NCI-H226 (cell line): ENCODE measurements around the gene ZFTA.
"Not testable (repeated sequence)": the region's sequence is repeated elsewhere in the genome, so short reads cannot be mapped to it uniquely, and the experiment has no call there.

ENCODE experiments used
- DNase-seq: peaks from one replicate; pipeline ENCODE4 v3.0.0-alpha.2; 2015

Gene ZFTA

DNA sequence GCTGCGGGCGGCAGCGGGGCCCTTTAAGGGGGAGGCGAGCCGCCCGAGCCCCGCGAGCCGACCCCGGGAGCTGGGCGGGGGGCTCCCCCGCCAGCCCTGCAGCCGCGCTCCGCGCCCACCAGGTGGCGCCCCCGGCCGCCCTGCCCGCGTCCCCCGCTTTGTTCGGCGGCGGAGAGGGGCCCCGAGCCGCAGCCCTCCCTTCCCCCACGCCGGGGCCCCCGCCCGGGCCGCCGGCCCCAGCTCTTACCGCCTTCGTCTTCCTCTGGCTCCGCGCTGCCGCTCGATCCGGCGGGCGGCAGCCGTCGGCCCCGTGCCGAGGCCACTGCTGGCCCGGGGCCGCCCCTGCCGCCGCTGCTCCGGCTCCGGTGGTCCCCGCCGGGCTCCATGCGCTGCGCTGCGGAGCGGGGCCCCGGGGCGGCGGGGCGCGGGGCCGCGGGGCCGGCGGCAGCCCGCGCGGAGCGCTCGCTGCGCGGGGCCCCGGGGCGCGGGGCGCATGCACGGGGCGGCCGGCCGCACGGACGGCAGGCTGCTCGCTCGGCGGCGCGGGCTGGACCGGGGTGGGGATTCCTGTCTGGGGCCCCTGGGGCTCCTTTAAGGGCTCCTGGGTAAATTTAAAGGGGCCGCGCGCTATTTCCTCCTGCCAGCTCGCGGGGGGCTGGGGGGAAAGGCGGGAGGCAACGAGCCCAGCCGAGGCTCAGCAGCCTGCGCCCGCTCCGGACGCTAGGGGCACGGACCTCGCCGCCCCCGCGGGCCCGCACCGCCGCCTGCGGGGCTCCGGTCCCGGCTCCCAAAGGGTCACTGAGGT, at the start of gene ZFTA:
TSS of gene ZFTA (minus strand) at position 539 of the 805 bp plus-strand sequence. CDS start at position 386, 153 bp downstream.
- peak; percentile 39 for DNase-seq

DNA sequence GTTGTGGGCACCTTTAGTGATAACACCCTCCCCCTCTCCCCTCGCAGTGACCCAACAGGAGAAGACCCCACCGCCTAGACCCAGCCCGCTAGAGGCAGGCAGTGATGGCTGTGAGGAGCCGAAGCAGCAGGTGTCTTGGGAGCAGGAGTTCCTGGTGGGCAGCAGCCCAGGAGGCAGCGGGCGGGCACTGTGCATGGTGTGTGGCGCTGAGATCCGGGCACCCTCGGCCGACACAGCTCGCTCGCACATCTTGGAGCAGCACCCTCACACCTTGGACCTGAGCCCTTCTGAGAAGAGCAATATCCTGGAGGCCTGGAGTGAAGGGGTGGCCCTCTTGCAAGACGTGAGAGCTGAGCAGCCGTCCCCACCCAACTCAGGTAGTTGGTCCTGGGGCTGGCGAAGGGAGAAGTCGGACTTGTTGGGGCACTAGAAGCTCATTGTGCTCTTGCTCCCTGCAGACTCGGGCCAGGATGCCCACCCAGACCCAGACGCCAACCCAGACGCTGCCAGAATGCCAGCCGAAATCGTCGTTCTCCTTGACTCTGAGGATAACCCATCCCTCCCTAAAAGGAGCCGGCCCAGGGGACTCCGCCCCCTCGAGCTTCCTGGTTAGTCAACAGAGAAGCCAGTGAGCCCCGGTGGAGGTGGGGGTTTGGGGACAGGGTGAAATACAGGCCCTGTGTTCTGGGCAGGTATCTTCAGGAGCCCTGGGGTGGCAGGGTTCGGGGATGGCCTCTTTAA, 49.4 kb upstream of the ZFTA start:
- DNase-seq = no peak

DNA sequence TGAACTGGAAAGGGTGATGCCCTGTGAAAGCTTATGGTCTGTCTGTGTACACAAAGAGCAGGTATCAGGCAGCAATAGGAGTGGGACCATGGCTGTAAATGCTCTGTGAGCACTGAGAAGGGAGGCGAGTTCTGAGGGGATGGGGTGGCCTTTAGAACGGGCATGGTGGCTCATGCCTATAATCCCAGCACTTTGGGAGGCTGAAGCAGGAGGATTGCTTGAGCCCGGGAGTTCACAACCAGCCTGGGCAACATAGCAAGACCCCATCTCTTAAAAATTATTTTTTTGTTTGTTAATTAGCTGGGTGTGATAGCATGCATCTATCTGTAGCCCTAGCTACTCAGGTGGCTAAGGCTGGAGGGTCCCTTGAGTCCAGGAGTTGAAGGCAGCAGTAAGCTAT, 48.2 kb upstream of the ZFTA start:
- no peak for DNase-seq

DNA sequence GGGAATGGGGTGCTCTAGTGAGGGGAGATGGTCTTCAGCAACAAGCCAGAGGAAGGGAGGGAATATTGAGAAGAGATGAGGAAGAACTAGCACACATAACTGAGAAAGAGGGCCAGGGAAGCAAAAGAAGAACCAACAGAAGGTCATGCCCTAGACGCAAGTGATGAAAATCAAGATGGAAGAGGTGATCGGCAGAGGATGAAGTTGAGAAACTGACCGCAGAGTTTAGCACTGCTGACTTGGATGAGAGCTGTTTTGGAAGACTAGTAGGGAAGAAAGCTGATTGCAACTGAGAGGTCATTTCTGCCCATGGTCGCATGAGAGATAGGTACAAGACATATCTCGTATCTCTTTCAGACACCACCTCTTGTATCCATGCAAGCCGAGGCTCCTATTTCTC, 47.6 kb upstream of the ZFTA start:
- no peak for DNase-seq

DNA sequence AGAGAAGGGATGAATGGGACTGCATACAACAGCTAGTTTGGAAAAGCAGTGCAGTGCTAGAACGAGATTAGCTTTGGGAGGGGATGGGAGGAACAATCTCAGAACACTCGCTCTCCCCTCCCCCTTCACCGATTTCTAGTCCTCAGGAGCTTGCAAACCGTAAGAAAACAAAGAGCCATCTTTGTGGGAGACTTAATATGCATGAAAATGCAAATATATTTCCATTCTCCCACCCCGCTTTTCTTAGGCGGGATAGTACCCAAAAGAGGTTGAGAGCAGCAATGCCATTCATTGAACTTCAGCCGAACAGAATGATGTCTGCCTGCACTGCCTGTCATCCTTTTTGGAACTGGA, 45.8 kb upstream of the ZFTA start:
- DNase-seq = no peak

DNA sequence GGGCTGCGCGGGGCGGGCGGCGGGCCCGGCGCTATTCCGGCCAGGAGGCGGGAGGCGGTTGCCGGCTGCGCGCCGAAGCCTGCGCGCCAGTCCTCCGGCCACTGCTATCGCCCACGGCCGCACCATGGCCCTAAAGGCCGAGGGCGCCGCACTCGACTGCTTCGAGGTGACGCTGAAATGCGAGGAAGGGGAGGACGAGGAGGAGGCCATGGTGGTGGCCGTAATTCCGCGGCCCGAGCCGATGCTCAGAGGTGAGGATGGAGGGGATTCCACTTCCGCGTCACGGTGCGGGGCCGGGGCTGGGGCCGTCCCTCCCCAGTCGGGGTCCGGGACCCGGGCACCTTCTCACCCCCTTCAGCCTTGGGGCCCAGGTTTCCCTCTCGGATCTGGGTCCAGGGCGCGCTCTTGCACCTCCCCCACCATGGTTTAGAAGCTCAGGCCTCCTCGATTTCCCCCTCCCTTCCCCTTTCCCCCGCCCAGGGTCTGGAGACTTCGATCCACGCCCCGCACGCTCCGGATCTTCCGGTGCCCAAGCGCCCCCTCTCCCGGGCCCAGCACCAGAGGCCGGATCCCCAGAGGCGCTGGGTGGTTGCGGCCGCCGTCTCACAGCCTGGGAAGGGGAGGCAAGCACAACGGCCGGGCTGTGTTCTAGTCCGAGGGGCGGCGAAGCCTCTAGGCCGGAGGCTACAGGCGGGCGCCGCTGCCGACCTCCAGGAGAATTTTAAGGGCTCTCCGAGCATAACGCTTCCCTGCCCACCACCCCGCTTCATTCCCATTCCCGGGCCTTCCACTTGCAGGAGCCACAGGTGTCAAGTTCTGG, 45.2 kb upstream of the ZFTA start:
- peak; percentile 12 for DNase-seq

DNA sequence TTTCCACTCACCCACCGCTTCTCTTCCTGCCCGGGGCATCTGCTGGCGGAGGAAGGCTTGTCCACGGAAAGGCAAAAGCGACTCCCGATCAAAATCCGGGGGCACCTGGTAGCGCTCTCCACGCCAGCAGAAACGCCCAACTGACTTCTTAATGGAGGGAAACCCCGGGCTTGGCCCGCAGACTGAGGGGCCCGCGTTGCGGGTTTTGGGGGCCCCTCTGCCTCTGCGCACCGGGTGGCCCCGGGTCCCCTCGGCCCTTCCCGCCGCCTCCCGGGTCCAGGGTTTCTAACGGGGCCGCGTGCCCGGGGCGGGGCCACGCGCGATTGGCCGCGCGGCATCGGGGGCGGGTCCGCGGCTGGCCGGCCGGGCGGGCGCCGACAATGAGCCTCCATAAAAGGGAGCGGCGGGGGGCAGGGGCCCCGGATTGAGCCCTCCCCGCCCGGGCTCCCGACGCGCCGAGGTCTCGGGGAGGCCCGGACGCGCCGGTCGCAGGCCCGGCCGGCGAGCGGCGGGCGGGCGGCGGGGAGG, 44.5 kb upstream of the ZFTA start, which contains the start of gene SPINDOC:
TSS of gene SPINDOC (plus strand) at position 422 of the 528 bp plus-strand sequence. CDS start 231 bp downstream, outside the sequence.
- DNase-seq = peak; percentile 58

DNA sequence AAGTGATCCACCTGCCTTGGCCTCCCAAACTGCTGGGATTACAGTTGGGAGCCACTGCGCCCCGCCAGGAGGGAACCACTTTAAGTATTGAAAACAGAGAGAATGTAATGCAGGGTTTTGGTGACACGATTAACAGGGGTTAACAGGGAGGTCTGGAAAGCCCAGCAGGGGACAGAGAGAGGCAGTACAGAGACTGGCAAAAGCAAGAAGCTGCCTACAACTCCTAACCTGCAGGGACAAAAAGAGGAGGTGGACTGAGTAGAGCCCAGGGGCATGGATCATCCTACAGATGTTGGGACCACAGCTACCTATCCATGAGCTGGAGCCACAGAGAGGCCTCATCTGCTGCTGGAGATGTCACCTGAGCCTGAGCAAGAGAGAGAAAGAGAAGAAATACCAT, 42.9 kb upstream of the ZFTA start:
- no peak for DNase-seq

DNA sequence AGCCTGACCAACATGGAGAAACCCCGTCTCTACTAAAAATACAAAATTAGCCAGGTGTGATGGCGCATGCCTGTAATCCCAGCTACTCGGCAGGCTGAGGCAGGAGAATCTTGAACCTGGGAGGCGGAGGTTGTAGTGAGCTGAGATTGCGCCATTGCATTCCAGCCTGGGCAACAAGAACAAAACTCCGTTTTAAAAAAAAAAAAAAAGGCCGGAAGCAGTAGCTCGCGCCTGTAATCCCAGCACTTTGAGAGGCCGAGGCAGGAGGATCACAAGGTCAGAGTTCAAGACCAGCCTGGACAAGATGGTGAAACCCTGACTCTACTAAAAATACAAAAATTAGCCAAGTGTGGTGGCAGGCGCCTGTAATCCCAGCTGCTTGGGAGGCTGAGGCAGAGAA, 41.8 kb upstream of the ZFTA start:
- not testable (repeated sequence) for DNase-seq

DNA sequence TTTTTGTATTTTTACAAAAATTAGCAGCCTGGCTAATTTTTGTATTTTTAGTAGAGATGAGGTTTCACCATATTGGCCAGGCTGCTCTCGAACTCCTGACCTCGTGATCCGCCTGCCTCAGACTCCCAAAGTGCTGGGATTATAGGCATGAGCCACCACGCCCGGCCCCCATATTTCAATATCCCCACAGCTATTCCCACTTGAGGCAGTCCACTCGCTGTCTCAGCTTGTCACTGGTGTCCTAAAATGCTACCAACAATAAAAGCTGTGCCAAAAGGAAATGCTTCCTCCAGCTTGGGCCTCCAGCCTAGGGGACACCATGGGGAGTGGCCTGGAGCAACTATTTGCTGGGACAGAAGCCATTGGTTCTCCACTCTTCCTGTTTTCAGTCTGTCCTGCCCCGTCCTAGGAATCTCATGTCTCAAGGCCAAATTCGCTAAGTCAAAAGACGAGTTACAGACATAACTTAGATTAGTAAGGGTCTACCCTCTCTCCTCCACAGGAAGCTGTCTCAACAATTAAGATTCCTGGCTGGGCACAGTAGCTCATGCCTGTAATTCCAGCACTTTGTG, 37.4 kb upstream of the ZFTA start:
- DNase-seq = peak; percentile 25

DNA sequence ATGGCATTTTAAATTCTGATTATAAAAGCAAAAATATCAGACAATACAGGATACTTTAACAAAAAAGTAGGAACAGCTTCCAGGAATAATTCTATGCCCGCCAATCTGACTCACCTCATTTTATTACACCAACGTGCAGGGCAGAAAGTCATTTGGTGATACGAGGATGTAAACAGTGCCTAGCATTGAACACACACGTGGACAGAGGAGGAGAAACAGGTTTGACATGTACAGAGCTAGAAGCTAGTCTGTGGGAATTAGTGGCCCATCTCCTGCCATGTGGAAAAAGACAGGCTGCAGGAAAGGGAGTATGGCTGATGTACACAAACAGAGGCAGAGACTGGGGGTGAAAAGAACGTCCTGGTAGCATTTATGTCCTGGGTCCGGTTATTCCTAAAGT, 35.7 kb upstream of the ZFTA start:
- DNase-seq = no peak

DNA sequence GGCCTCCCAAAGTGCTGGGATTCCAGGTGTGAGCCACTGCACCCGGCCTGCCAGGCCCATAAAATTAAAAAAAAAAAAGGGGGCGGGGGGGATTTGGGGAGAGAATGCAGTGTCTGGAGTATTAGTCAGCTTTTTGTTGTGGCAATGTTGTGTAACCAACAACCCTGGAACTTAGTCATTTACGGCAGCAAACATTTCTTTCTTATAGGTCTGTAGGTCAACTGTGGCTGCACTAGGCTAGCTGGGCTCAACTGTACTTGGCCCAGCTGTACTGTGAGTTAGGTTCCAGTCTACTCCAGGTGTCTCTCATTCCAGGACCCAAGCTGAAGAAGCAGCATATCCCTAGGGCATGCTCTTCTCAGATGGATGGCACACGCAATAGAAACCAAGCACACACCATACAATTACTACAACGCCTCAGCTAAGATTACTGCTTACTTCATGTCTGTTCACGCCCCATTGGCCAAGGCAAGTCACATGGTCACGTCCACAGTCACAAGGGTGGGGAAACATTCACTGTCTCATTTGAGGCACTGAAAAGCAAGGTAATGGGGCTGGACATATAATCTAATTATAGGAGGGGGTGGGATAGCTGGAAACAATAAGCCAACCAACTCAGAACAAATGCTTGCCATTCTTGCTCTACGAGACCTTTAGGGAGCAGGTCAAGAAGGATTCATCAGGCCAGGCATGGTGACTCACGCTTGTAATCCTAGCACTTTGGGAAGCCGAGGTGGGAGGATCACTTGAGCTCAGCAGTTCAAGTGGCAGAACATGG, 34.3 kb upstream of the ZFTA start:
- DNase-seq = peak; percentile 30

DNA sequence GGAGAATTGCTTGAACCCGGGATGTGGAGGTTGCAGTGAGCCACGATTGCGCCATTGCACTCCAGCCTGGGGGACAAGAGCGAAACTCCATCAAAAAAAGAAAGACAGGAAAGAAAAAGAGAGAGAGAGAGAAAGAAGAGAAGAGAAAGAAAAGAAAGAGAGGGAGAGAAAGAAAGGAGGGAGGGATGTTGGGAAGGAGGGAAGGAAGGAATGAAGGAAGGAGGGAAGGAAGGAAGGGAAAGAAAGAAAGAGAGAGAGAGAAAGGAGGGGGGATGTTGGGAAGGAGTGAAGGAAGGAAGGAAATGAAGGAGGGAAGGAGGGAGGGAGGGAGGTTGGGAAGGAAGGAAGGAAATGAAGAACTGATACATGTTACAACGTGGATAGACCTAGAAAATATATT, 32.3 kb upstream of the ZFTA start:
- no peak for DNase-seq

DNA sequence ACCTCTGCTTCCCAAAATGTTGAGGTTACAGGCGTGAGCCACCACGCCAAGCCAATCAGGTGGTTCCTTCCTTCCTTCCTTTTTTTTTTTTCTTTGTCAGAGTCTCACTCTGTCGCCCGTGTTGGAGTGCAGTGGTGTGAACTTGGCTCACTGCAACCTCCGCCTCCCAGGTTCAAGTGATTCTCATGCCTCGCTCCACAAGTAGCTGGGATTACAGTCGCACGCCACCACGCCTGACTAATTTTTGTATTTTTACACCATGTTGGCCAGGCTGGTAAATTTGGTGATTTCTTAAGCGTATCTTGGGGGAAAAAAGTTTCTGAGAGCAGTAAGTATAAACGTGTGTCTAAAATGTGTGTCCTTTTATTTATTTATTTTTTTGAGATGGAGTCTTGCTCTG, 26.5 kb upstream of the ZFTA start:
- no peak for DNase-seq

DNA sequence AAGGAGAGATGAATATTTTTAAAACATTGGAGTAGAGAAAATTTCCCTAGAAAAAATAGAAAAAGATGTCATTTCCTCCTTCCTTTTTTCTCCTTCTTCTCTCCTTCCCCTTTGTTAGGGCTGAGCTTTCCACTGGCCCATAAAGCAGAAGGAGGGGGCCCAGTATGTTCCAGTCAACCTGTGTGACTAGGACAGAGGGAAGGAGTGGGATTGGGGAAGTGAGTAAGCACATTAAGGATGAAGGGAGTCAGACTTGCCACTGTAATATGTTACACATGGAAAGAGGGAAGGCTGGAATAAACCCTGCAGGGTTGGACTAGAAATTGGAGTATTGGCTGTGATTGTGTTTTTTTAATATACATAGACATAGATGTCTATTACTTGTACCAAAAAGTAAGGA, 24.6 kb upstream of the ZFTA start:
- no peak for DNase-seq

DNA sequence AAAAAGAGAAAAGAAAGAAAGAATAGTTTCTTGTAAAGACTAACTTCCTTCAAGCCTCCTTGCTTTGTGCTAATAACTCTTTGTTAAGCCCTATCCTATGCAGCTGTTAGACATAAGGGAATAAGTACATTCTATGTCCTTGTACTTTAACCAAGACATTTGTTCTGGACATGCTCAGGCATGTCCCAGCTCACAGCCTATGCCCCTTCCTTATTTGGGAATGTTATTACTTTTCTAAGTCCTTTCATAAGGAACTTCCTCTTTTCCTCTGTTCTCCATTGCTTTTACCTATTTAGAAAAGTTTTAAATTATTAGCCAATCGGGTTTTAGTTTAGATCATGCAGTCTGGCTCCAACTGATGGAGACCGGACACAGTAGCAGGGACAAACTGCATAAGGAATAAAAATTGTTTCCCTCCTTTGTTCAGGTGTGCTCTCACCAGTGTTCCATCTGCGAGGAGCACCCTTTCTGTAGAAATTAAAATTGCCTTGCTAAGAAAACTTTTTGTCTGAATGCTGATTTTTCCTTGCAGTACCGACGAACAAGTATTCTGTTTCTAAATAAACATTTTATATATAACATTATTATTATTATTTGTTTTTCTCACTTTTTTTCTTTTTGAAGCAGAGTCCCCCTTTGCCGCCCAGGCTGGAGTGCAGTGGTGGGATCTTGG, 23.1 kb upstream of the ZFTA start:
- no peak for DNase-seq

DNA sequence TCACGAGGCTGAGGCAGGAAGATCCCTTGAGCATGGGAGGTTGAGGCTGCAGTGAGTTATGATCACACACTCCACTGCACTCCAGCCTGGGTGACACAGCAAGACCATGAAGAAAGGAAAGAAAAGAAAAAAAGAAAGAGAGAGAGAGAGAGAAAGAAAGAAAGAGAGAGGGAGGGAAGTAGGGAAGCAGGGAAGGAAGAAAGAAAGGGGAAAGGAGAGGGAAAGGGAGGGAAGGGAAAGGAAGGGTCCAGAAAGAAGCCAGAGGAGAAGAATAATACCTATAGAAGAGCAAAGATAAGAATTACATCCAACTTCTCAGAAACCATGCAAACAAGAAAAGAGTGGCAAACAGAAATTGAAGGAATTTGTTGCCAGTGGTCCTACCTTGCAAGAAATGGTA, 17.2 kb upstream of the ZFTA start:
- no peak for DNase-seq

DNA sequence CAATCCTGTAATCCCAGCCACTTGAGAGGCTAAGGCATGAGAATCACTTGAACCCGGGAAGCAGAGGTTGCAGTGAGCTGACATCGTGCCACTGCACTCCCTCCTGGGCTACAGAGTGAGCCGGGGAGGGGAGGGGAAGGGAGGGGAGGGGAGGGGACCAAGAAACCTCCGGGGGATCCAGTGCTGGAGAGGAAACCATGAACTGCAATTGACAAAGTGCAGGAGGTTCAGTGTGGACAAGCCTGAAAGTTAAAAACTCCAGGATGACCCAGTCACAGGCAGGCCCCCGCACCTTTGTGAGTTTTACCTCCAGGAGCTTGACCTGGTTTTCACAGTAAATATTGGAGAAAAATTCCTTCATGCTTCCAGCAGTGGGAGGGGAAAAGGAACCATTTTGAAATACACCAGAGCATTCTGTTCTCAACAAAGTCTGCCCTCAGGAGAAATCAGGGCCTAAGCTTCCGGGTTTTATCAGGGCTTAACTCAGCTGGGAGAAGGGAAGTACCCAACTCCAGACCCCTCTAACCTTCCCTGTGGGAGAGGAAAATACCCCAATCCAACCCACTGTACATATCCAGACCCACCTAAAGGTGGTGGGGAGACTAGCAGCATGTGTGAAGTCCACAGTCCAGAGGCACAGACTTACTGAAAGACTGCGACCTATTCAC, 15.5 kb upstream of the ZFTA start:
- no peak for DNase-seq

DNA sequence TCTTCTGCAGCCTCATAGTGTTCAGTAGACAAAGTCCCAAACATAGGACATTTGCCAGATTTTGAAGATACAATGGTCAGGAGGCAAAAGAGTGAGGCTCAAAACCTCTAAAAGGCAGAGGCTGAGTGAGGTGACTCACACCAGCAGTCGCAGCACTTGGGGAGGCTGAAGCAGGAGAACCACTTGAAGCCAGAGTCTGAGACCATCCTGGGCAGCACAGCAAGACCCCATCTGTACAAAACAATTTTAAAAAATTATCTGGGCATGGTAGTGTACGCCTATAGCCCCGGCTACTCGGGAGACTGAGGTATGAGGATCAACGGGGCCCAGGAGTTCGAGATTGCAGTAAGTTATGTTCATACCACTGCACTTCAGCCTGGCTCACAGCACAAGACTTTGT, 14.2 kb upstream of the ZFTA start:
- DNase-seq = no peak

DNA sequence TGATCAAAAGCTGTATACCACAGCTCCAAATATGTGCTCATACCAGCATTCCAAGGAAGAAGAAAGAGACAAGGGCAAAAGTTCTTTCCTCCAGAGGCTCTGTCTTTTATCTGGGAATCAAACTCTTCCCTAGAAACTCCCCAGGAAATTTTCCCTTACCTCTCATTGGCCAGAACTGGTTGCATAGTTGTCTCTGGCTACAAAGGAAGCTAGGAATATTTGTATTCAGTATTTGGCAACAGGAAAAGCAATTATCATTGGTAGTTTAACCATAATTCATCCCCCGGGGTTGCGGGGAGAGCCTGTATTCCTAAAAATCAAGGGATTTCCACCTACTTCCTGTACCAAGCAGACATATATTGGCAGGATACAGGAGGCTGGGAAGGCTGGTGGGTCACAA, 10.5 kb upstream of the ZFTA start:
- no peak for DNase-seq

DNA sequence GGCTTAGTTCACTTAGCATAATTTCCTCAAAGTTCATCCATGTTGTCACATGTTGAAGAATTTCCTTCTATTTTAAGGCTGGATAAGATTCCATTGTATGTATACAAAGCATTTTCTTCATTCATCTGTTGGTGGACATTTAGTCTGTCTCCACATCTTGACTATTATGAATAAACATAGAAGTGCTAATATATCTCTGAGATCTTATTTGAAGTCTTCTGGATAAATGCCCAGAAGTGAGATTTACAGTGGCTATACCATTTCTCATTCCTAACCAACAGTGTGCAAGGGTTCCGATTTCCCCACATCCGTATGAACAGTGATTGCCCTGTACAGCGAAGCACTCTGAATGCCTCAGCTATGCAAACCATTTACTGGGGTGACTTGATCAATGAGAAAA, 6.6 kb upstream of the ZFTA start:
- DNase-seq = no peak
